Measurements from ENCODE around the gene HK2.
"Not testable (repeated sequence)": the region's sequence is repeated elsewhere in the genome, so short reads cannot be mapped to it uniquely, and the experiment has no call there.

Gene HK2

GRCh38 chr2:74893332-74893731 is 59.4 kb downstream of the HK2 start:
- Histone ChIP-seq H2AFZ (ENCODE audit: low read length) (no peak overlapping the region), H3K27ac (ENCODE audit: low read length) (no peak overlapping the region), H3K27me3 (replicated peaks; ENCODE audit: insufficient read depth, low read length) (no peaks in the 10 kb centered on the region), H3K36me3 (replicated peaks; ENCODE audit: insufficient read depth, low read length) (no peaks in the 10 kb centered on the region), H3F3A (ENCODE audit: insufficient read depth, low read length) (no peaks in the 10 kb centered on the region), H3K4me2 (ENCODE audit: low read depth, low read length) (no peak overlapping the region), H3K79me2 (ENCODE audit: low read length) (no peaks in the 10 kb centered on the region), H3K9me2 (replicated peaks; ENCODE audit: insufficient read depth, low read length) (no peaks in the 10 kb centered on the region), H3K4me3 (ENCODE audit: low read length) (no peak overlapping the region), H3K9ac (ENCODE audit: low read length) (no peak overlapping the region), H3K4me1 (ENCODE audit: low read length) (no peaks in the 10 kb centered on the region), H3K9me3 (replicated peaks; ENCODE audit: insufficient read depth, low read length) (no peaks in the 10 kb centered on the region), H4K20me1 (ENCODE audit: insufficient read depth, low read length) (no peaks in the 10 kb centered on the region)
- DNase-seq = no peak
- TF ChIP-seq EZH2 (optimal IDR thresholded peaks at IDR 0.05; ENCODE audit: low read depth, low read length) (no peak), CTCF (IDR thresholded peaks at IDR 0.05; ENCODE audit: low read length) (no peak), EZH2phosphoT487 (IDR thresholded peaks at IDR 0.05; ENCODE audit: low read length) (no peak)

DNA sequence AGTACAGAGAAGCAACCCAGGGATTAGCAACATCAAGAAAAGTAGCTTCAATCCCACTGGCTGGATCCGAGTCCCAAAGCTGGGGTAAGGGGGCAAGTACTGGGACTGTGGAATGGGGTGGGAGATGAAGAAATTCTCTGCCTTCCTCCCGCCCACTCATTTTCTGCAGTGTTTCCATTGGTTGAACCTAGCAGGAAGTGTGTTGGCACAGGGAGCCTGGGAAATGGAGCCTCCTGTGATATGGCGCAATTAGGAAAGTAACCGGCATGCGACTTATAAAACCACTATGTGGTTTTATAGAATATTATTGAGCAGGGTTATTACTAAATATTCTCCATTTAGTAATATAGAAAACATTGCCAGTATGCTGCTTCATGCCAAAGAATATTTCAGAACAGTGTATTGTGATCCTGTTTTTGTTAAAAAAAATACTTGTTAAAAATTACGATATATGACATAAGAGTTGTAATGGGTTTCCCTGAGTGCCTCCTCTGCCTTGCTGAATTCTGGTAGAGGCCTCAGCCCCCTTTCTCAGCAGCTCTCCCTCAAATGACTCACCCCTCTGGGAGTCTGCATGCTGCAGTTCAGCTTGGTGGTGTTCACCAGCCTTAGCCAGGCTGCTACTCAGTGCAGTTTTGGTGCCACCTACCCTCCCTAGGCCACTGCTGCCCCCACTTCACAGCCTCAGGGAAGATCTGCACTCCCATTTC is 60.5 kb downstream of the HK2 start:
- no peak overlapping the region for H2AFZ ChIP-seq (ENCODE audit: low read length)
- no peaks in the 10 kb centered on the region for H3K9me3 ChIP-seq (replicated peaks; ENCODE audit: insufficient read depth, low read length)
- no peak overlapping the region for H3K4me2 ChIP-seq (ENCODE audit: low read depth, low read length)
- no peaks in the 10 kb centered on the region for H3K9me2 ChIP-seq (replicated peaks; ENCODE audit: insufficient read depth, low read length)
- no peaks in the 10 kb centered on the region for H3F3A ChIP-seq (ENCODE audit: insufficient read depth, low read length)
- no peaks in the 10 kb centered on the region for H4K20me1 ChIP-seq (ENCODE audit: insufficient read depth, low read length)
- no peaks in the 10 kb centered on the region for H3K4me1 ChIP-seq (ENCODE audit: low read length)
- no peak for DNase-seq
- H3K9ac ChIP-seq (ENCODE audit: low read length) = no peak overlapping the region
- no peaks in the 10 kb centered on the region for H3K79me2 ChIP-seq (ENCODE audit: low read length)
- no peaks in the 10 kb centered on the region for H3K27me3 ChIP-seq (replicated peaks; ENCODE audit: insufficient read depth, low read length)
- H3K36me3 ChIP-seq (replicated peaks; ENCODE audit: insufficient read depth, low read length) = no peaks in the 10 kb centered on the region
- no peak overlapping the region for H3K27ac ChIP-seq (ENCODE audit: low read length)
- H3K4me3 ChIP-seq (ENCODE audit: low read length) = no peak overlapping the region
- TF ChIP-seq EZH2phosphoT487 (IDR thresholded peaks at IDR 0.05; ENCODE audit: low read length) = no peak
- TF ChIP-seq EZH2 (optimal IDR thresholded peaks at IDR 0.05; ENCODE audit: low read depth, low read length) = no peak

- Histone ChIP-seq H4K20me1 (ENCODE audit: insufficient read depth, low read length) (no peaks in the 10 kb centered on the region), H3K36me3 (replicated peaks; ENCODE audit: insufficient read depth, low read length) (no peaks in the 10 kb centered on the region), H2AFZ (ENCODE audit: low read length) (no peak overlapping the region), H3K79me2 (ENCODE audit: low read length) (no peaks in the 10 kb centered on the region), H3K27me3 (replicated peaks; ENCODE audit: insufficient read depth, low read length) (no peaks in the 10 kb centered on the region), H3K9me2 (replicated peaks; ENCODE audit: insufficient read depth, low read length) (no peaks in the 10 kb centered on the region), H3K9me3 (replicated peaks; ENCODE audit: insufficient read depth, low read length) (no peaks in the 10 kb centered on the region), H3K4me3 (ENCODE audit: low read length) (no peak overlapping the region), H3F3A (ENCODE audit: insufficient read depth, low read length) (no peaks in the 10 kb centered on the region), H3K4me1 (ENCODE audit: low read length) (no peaks in the 10 kb centered on the region), H3K9ac (ENCODE audit: low read length) (no peak overlapping the region), H3K4me2 (ENCODE audit: low read depth, low read length) (no peak overlapping the region), H3K27ac (ENCODE audit: low read length) (no peak overlapping the region)
- TF ChIP-seq EZH2phosphoT487 (IDR thresholded peaks at IDR 0.05; ENCODE audit: low read length) (no peak), CTCF (IDR thresholded peaks at IDR 0.05; ENCODE audit: low read length) (no peak), EZH2 (optimal IDR thresholded peaks at IDR 0.05; ENCODE audit: low read depth, low read length) (no peak)
- DNase-seq = no peak
Measured at GRCh38 chr2:74895001-74895400, 61.1 kb downstream of the HK2 start.

- no peaks in the 10 kb centered on the region for H3K36me3 ChIP-seq (replicated peaks; ENCODE audit: insufficient read depth, low read length)
- TF ChIP-seq EZH2phosphoT487 (IDR thresholded peaks at IDR 0.05; ENCODE audit: low read length) = no peak
- no peak for TF ChIP-seq EZH2 (optimal IDR thresholded peaks at IDR 0.05; ENCODE audit: low read depth, low read length)
- TF ChIP-seq CTCF (IDR thresholded peaks at IDR 0.05; ENCODE audit: low read length) = no peak
- no peaks in the 10 kb centered on the region for H3K4me1 ChIP-seq (ENCODE audit: low read length)
- no peaks in the 10 kb centered on the region for H3K9me3 ChIP-seq (replicated peaks; ENCODE audit: insufficient read depth, low read length)
- no peaks in the 10 kb centered on the region for H3F3A ChIP-seq (ENCODE audit: insufficient read depth, low read length)
- no peak for DNase-seq
- H3K27me3 ChIP-seq (replicated peaks; ENCODE audit: insufficient read depth, low read length) = no peaks in the 10 kb centered on the region
- no peaks in the 10 kb centered on the region for H3K79me2 ChIP-seq (ENCODE audit: low read length)
- H3K9ac ChIP-seq (ENCODE audit: low read length) = no peak overlapping the region
- no peaks in the 10 kb centered on the region for H4K20me1 ChIP-seq (ENCODE audit: insufficient read depth, low read length)
- no peak overlapping the region for H3K4me3 ChIP-seq (ENCODE audit: low read length)
- H3K27ac ChIP-seq (ENCODE audit: low read length) = no peak overlapping the region
- H3K9me2 ChIP-seq (replicated peaks; ENCODE audit: insufficient read depth, low read length) = no peaks in the 10 kb centered on the region
- H2AFZ ChIP-seq (ENCODE audit: low read length) = no peak overlapping the region
- H3K4me2 ChIP-seq (ENCODE audit: low read depth, low read length) = no peak overlapping the region
Measured at GRCh38 chr2:74896232-74896631, 62.3 kb downstream of the HK2 start.

- H4K20me1 ChIP-seq (ENCODE audit: insufficient read depth, low read length); H3K4me3 ChIP-seq (ENCODE audit: low read length); DNase-seq; H3K4me2 ChIP-seq (ENCODE audit: low read depth, low read length); H3K9me3 ChIP-seq (replicated peaks; ENCODE audit: insufficient read depth, low read length); H3K36me3 ChIP-seq (replicated peaks; ENCODE audit: insufficient read depth, low read length); H3F3A ChIP-seq (ENCODE audit: insufficient read depth, low read length); H3K4me1 ChIP-seq (ENCODE audit: low read length); H3K27ac ChIP-seq (ENCODE audit: low read length); H3K79me2 ChIP-seq (ENCODE audit: low read length); H3K9ac ChIP-seq (ENCODE audit: low read length); H2AFZ ChIP-seq (ENCODE audit: low read length); H3K9me2 ChIP-seq (replicated peaks; ENCODE audit: insufficient read depth, low read length); H3K27me3 ChIP-seq (replicated peaks; ENCODE audit: insufficient read depth, low read length): not testable (repeated sequence)
Measured at GRCh38 chr2:74900225-74900624, 66.3 kb downstream of the HK2 start.

All from MM.1S (cell line).